Measurements from ENCODE around the gene SLC37A1.
"Not testable (repeated sequence)": the region's sequence is repeated elsewhere in the genome, so short reads cannot be mapped to it uniquely, and the experiment has no call there.

The SLC37A1 gene

GRCh38 chr21:42622284-42622683, 108.6 kb downstream of the SLC37A1 start:
- no peak for DNase-seq

GRCh38 chr21:42623694-42624093, 110.0 kb downstream of the SLC37A1 start:
- DNase-seq: no peak

GRCh38 chr21:42624095-42624790, 110.6 kb downstream of the SLC37A1 start:
- DNase-seq: no peak

- no peak for DNase-seq
Observed at GRCh38 chr21:42624936-42625335, 111.3 kb downstream of the SLC37A1 start.

- no peak for DNase-seq
Observed at GRCh38 chr21:42626171-42626570, 112.5 kb downstream of the SLC37A1 start.

GRCh38 chr21:42627527-42628289, 114.1 kb downstream of the SLC37A1 start:
- DNase-seq: no peak

- not testable (repeated sequence) for DNase-seq
Observed at GRCh38 chr21:42628466-42629061, 114.9 kb downstream of the SLC37A1 start.

GRCh38 chr21:42629933-42630589, 116.4 kb downstream of the SLC37A1 start:
- DNase-seq: no peak

- no peak for DNase-seq
Observed at GRCh38 chr21:42630626-42631025, 117.0 kb downstream of the SLC37A1 start.

All from stimulated activated CD4-positive, alpha-beta T cell treated with anti-CD3 and anti-CD28 coated beads, Interleukin-2, amount 100 ng/mL, for 24 hours (primary cell).